OCI-LY7 (cell line): ENCODE data around the gene DNAJA3.

Experiments used
- CTCF ChIP-seq: fragments of 200-600 bp; sonication (generic); conservative IDR thresholded peaks from 2 replicates; pipeline ENCODE4 v1.5.1; 2014; ENCODE audit warnings: mild to moderate bottlenecking, antibody characterized with exemption, low read length, moderate library complexity, mixed read lengths
- EZH2phosphoT487 ChIP-seq: fragments of 200-600 bp; sonication (generic); IDR thresholded peaks from 2 replicates; pipeline ENCODE4 v1.6.1; 2018; ENCODE audit warnings: low read depth, borderline replicate concordance, mild to moderate bottlenecking, mixed run types, antibody characterized with exemption, low read length, moderate library complexity, mixed read lengths

GRCh38 chr16:4381072-4381934, 44.4 kb upstream of the DNAJA3 start:
- TF ChIP-seq CTCF, result no peak
- no peak for TF ChIP-seq EZH2phosphoT487
